Loucy (cell line): ENCODE results near the gene FBRS.

ENCODE experiments used
- H2AFZ ChIP-seq: fragments of 200-600 bp; sonication (generic); 2 replicates; pipeline ENCODE4 v1.6.0; 2016; ENCODE audit warnings: antibody characterized with exemption, mild to moderate bottlenecking, low read length, moderate library complexity
- H3F3A ChIP-seq: fragments of 200-600 bp; 2 replicates; pipeline ENCODE4 v1.6.0; 2016; ENCODE audit warnings: antibody characterized with exemption, low read depth, mild to moderate bottlenecking
- H3K27me3 ChIP-seq: fragments of 200-600 bp; sonication (generic); 2 replicates; pipeline ENCODE4 v1.6.1; 2014; ENCODE audit warnings: low read length, mild to moderate bottlenecking; ENCODE audit not compliant: insufficient read depth, poor library complexity, severe bottlenecking
- H3K36me3 ChIP-seq: fragments of 200-600 bp; sonication (generic); 2 replicates; pipeline ENCODE4 v1.6.1; 2016; ENCODE audit warnings: low read length; ENCODE audit not compliant: insufficient read depth
- H3K4me1 ChIP-seq: fragments of 200-600 bp; sonication (generic); 2 replicates; pipeline ENCODE4 v1.5.1; 2014; ENCODE audit warnings: low read length, mild to moderate bottlenecking; ENCODE audit not compliant: insufficient read depth, poor library complexity, severe bottlenecking
- H3K4me2 ChIP-seq: fragments of 200-600 bp; sonication (generic); 2 replicates; pipeline ENCODE4 v1.6.0; 2014; ENCODE audit warnings: antibody characterized with exemption, low read length, low read depth, mild to moderate bottlenecking; ENCODE audit not compliant: poor library complexity, severe bottlenecking
- H3K4me3 ChIP-seq: fragments of 200-600 bp; sonication (generic); 2 replicates; pipeline ENCODE4 v1.5.1; 2014; ENCODE audit warnings: low read length, mild to moderate bottlenecking, mixed read lengths; ENCODE audit not compliant: poor library complexity, severe bottlenecking
- H3K79me2 ChIP-seq: fragments of 200-600 bp; sonication (generic); 2 replicates; pipeline ENCODE4 v1.6.1; 2014; ENCODE audit warnings: low read length; ENCODE audit not compliant: insufficient read depth
- H3K9ac ChIP-seq: fragments of 200-600 bp; sonication (generic); 2 replicates; pipeline ENCODE4 v1.6.0; 2014; ENCODE audit warnings: mild to moderate bottlenecking, low read depth, low read length, moderate library complexity; ENCODE audit not compliant: poor library complexity, severe bottlenecking
- H3K9me2 ChIP-seq: fragments of 200-600 bp; sonication (generic); replicated peaks from 2 replicates; pipeline ENCODE4 v1.6.1; 2016; ENCODE audit warnings: low read depth, low read length, mixed read lengths
- H3K9me3 ChIP-seq: fragments of 200-600 bp; sonication (generic); 2 replicates; pipeline ENCODE4 v1.6.1; 2014; ENCODE audit warnings: mild to moderate bottlenecking, antibody characterized with exemption, low read length, low read depth; ENCODE audit not compliant: insufficient read depth
- H4K20me1 ChIP-seq: fragments of 200-600 bp; sonication (generic); 2 replicates; pipeline ENCODE4 v1.6.0; 2014; ENCODE audit warnings: antibody characterized with exemption, low read length, mild to moderate bottlenecking; ENCODE audit not compliant: insufficient read depth, poor library complexity, severe bottlenecking
- EZH2phosphoT487 ChIP-seq: fragments of 200-600 bp; IDR thresholded peaks from 2 replicates; pipeline ENCODE4 v1.6.1; 2018; ENCODE audit warnings: antibody characterized with exemption, mild to moderate bottlenecking, moderate library complexity, borderline replicate concordance
- TF ChIP-seq, protein P1 (sequence below): fragments of 200-600 bp; sonication (generic); conservative IDR thresholded peaks from 2 replicates; pipeline ENCODE4 v1.5.1; 2014; ENCODE audit warnings: mild to moderate bottlenecking, antibody characterized with exemption, low read length

FBRS gene

DNA sequence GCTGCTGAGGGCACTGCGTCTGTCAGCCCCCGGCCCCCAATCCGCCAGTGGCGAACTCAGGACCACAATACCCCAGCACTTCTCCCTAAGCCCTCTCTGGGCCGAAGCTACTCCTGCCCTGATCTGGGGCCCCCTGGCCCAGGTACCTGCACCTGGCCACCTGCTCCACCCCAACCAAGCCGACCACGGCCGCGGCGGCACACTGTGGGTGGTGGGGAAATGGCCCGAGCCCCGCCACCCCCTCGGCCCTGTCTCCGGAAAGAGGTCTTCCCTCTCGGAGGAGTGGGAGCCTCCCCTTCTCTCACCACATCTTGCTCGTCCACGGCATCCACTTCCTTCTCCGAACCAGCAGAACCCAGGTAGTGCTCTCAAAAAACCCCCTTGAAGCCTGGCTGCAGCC, 3.4 kb upstream of the FBRS start:
- peaks cover 23% of the 10 kb centered on the region; the same call in 1 of the 2 replicates for H3K36me3 ChIP-seq
- no peaks in the 10 kb centered on the region for H3K27me3 ChIP-seq
- no peak overlapping the region for H3K4me2 ChIP-seq
- no peak overlapping the region for H3K4me3 ChIP-seq
- H3K79me2 ChIP-seq = peaks cover 20% of the 10 kb centered on the region
- TF ChIP-seq EZH2phosphoT487 = no peak
- TF ChIP-seq, protein P1, sequence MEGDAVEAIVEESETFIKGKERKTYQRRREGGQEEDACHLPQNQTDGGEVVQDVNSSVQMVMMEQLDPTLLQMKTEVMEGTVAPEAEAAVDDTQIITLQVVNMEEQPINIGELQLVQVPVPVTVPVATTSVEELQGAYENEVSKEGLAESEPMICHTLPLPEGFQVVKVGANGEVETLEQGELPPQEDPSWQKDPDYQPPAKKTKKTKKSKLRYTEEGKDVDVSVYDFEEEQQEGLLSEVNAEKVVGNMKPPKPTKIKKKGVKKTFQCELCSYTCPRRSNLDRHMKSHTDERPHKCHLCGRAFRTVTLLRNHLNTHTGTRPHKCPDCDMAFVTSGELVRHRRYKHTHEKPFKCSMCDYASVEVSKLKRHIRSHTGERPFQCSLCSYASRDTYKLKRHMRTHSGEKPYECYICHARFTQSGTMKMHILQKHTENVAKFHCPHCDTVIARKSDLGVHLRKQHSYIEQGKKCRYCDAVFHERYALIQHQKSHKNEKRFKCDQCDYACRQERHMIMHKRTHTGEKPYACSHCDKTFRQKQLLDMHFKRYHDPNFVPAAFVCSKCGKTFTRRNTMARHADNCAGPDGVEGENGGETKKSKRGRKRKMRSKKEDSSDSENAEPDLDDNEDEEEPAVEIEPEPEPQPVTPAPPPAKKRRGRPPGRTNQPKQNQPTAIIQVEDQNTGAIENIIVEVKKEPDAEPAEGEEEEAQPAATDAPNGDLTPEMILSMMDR = no peak
- no peaks in the 10 kb centered on the region for H3K9me3 ChIP-seq
- H4K20me1 ChIP-seq = peaks cover 19% of the 10 kb centered on the region
- no peak overlapping the region for H3K9ac ChIP-seq
- no peak overlapping the region for H2AFZ ChIP-seq
- H3K4me1 ChIP-seq = peaks cover 22% of the 10 kb centered on the region
- H3F3A ChIP-seq = peaks cover 4% of the 10 kb centered on the region; the same call in 1 of the 2 replicates
- H3K9me2 ChIP-seq = no peaks in the 10 kb centered on the region

DNA sequence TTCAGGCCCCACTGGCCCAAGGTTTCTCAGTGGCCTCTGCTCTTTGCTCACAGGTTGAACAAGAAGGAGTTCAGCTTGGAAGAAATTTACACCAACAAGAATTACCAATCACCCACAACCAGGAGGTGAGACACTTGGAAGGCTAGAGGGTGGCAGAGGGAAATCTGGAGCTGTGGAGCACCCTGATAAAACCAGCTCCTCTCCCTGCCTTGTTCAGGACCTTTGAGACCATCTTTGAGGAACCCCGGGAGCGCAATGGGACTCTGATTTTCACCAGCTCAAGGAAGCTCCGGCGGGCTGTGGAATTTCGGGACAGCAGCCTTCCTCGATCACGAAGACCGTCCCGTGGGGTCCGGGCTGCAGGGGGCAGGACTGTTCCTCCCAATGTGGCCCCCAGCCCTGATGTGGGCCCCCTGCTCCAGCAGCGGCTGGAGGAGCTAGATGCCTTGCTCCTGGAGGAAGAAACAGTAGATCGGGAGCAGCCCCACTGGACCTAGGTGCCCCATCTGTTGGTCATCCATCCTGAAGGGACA, 2.4 kb upstream of the FBRS start:
- Histone ChIP-seq H3F3A (peaks cover 4% of the 10 kb centered on the region; the same call in 1 of the 2 replicates), H3K27me3 (no peaks in the 10 kb centered on the region), H3K9ac (no peak overlapping the region), H3K79me2 (peaks cover 30% of the 10 kb centered on the region), H3K9me2 (no peaks in the 10 kb centered on the region), H3K36me3 (peaks cover 23% of the 10 kb centered on the region; the same call in 1 of the 2 replicates), H2AFZ (no peak overlapping the region), H3K9me3 (no peaks in the 10 kb centered on the region), H3K4me1 (peaks cover 26% of the 10 kb centered on the region), H3K4me3 (no peak overlapping the region), H3K4me2 (no peak overlapping the region), H4K20me1 (peaks cover 29% of the 10 kb centered on the region)
- no peak for TF ChIP-seq EZH2phosphoT487

DNA sequence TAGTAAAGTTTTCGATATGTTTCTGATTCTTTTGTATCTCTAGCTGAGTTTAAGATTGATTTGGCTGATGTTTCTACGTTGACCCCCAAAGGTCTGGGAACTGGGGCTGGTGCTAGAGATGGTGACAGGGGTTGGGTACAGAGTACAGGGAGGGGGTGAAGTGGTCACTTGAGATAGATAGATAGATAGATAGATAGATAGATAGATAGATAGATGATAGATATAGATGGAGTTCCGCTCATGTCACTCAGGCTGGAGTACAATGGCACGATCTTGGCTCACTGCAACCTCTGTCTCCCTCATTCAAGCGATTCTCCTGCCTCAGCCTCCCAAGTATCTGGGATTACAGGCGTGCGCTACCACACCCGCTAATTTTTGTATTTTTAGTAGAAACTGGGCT, 1.8 kb upstream of the FBRS start:
- peaks cover 31% of the 10 kb centered on the region for H3K4me1 ChIP-seq
- H3K9ac ChIP-seq = no peak overlapping the region
- H3K27me3 ChIP-seq = no peaks in the 10 kb centered on the region
- peaks cover 36% of the 10 kb centered on the region for H3K79me2 ChIP-seq
- H3K9me3 ChIP-seq = no peaks in the 10 kb centered on the region
- H3K4me2 ChIP-seq = no peak overlapping the region
- H3K36me3 ChIP-seq = peaks cover 26% of the 10 kb centered on the region; the same call in 1 of the 2 replicates
- H3F3A ChIP-seq = peaks cover 4% of the 10 kb centered on the region; the same call in 1 of the 2 replicates
- no peak overlapping the region for H3K4me3 ChIP-seq
- no peaks in the 10 kb centered on the region for H3K9me2 ChIP-seq
- TF ChIP-seq, protein P1 = no peak
- TF ChIP-seq EZH2phosphoT487 = no peak
- no peak overlapping the region for H2AFZ ChIP-seq
- peaks cover 34% of the 10 kb centered on the region for H4K20me1 ChIP-seq
